ENCODE results near the gene ADRB2.

DNA sequence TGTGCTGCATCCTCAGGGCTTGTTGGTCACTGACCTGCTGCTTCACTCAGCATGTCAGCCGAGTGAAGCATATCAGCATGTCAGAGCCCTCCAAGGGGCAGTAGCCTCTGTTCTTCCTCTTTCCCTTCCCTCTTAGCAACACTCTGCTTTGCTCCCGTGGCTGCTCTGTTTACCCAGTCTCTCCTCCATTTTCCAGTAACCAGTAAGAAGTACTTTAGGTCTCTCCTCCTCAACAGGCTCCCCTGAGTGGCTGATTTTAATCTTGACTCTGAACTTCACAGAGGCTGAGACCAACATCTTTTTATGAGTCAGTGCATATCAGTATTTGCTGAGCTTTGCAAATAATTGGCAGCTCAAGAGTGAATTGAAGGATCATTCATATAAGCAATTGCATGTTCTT, 18.6 kb upstream of the ADRB2 start:
- TF ChIP-seq, protein P1, sequence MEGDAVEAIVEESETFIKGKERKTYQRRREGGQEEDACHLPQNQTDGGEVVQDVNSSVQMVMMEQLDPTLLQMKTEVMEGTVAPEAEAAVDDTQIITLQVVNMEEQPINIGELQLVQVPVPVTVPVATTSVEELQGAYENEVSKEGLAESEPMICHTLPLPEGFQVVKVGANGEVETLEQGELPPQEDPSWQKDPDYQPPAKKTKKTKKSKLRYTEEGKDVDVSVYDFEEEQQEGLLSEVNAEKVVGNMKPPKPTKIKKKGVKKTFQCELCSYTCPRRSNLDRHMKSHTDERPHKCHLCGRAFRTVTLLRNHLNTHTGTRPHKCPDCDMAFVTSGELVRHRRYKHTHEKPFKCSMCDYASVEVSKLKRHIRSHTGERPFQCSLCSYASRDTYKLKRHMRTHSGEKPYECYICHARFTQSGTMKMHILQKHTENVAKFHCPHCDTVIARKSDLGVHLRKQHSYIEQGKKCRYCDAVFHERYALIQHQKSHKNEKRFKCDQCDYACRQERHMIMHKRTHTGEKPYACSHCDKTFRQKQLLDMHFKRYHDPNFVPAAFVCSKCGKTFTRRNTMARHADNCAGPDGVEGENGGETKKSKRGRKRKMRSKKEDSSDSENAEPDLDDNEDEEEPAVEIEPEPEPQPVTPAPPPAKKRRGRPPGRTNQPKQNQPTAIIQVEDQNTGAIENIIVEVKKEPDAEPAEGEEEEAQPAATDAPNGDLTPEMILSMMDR (IDR thresholded peaks at IDR 0.05; ENCODE audit: insufficient read depth, low read length, poor library complexity, severe bottlenecking): no peak
- no peak for TF ChIP-seq EZH2phosphoT487 (conservative IDR thresholded peaks at IDR 0.05; ENCODE audit: low read length)
